ENCODE data around the gene SPAG16.

SPAG16 gene

DNA sequence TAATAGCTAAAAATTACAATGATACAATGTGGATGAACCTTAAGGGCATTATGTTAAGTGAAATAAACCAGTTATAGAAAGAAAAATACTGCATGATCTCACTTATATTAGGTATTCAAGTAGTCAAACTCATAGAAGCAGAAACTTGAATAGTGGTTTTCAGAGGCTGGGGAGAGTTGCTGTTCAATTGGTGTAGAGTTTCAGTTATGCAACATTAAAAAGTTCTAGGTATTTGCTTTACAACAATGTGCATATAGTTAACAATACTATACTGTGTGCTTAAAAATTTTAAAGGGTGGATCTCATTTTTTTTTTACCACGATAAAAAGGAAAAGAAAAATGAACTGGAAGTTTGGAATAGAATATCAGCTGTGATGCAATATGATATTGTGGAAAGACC, 479.1 kb downstream of the SPAG16 start:
- H3K4me3 ChIP-seq (ENCODE audit: low read length): no peak overlapping the region
- no peak overlapping the region for H3K9ac ChIP-seq (ENCODE audit: low read length)
- no peaks in the 10 kb centered on the region for H3K36me3 ChIP-seq (ENCODE audit: control insufficient read depth, insufficient read depth, low read length)
- no peak overlapping the region for H3K27ac ChIP-seq (ENCODE audit: low read depth, low read length)
- H3K27me3 ChIP-seq (ENCODE audit: control insufficient read depth, insufficient read depth, low read length): no peaks in the 10 kb centered on the region
- H3K4me1 ChIP-seq (ENCODE audit: control insufficient read depth, insufficient read depth, low read length): no peaks in the 10 kb centered on the region

DNA sequence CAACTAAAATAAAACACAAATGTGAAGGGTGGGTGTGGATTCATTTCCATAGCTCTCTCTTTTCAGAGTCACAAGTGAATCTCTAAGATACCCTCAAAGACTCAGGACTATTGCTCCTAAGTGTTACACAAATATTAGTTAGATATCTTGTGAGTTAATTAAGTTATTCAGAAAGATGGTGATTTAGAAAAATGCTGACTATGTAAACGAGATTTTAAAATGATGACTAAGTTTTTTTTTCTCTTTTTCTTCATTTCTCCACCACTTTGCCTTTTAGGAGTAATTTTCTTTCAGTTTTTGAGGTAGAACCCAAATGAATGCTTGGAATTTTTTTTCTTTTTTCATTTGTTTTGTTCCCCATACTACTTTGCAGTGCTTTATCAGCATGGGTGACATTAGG, 479.7 kb downstream of the SPAG16 start:
- Histone ChIP-seq H3K27ac (ENCODE audit: low read depth, low read length) (no peak overlapping the region), H3K36me3 (ENCODE audit: control insufficient read depth, insufficient read depth, low read length) (no peaks in the 10 kb centered on the region), H3K4me3 (ENCODE audit: low read length) (no peak overlapping the region), H3K4me1 (ENCODE audit: control insufficient read depth, insufficient read depth, low read length) (no peaks in the 10 kb centered on the region), H3K27me3 (ENCODE audit: control insufficient read depth, insufficient read depth, low read length) (no peaks in the 10 kb centered on the region), H3K9ac (ENCODE audit: low read length) (no peak overlapping the region)

DNA sequence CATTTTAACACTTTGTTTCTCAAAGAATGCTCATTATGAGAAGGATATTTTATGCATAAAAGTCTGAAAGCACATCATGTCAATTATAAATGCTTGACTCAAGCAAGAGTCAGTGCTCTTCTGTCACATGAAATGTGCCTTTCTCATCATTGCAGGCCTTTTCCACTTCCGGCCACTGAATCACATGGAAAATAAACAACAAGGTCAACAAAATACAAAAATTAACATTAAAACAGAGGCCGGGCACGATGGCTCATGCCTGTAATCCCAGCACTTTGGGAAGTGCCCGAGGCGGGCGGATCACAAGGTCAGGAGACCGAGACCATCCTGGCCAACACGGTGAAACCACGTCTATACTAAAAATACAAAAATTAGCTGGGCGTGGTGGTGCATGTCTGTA, 480.6 kb downstream of the SPAG16 start:
- no peak overlapping the region for H3K4me3 ChIP-seq (ENCODE audit: low read length)
- no peaks in the 10 kb centered on the region for H3K4me1 ChIP-seq (ENCODE audit: control insufficient read depth, insufficient read depth, low read length)
- no peaks in the 10 kb centered on the region for H3K36me3 ChIP-seq (ENCODE audit: control insufficient read depth, insufficient read depth, low read length)
- H3K27ac ChIP-seq (ENCODE audit: low read depth, low read length): no peak overlapping the region
- no peak overlapping the region for H3K9ac ChIP-seq (ENCODE audit: low read length)
- no peaks in the 10 kb centered on the region for H3K27me3 ChIP-seq (ENCODE audit: control insufficient read depth, insufficient read depth, low read length)

DNA sequence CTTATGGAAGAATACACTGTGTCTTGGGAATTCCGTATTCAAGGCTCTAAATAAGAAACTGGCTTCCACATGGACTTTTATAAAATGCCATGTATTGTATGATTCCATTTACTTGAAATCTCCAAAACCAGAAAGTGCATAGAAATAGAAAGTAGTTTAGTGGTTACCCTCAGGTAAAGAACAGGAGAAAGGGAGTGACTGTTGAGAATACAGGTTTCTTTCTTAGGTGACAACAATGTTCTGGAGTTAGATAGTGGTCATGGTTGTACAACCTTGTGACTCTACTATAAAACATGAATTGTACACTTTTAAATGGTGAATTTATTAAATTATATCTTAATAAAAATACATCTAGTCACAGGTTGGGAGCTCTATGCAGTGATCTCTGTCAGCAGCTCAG, 481.8 kb downstream of the SPAG16 start:
- H3K9ac ChIP-seq (ENCODE audit: low read length): no peak overlapping the region
- no peak overlapping the region for H3K27ac ChIP-seq (ENCODE audit: low read depth, low read length)
- H3K36me3 ChIP-seq (ENCODE audit: control insufficient read depth, insufficient read depth, low read length): no peaks in the 10 kb centered on the region
- no peaks in the 10 kb centered on the region for H3K4me1 ChIP-seq (ENCODE audit: control insufficient read depth, insufficient read depth, low read length)
- no peak overlapping the region for H3K4me3 ChIP-seq (ENCODE audit: low read length)
- no peaks in the 10 kb centered on the region for H3K27me3 ChIP-seq (ENCODE audit: control insufficient read depth, insufficient read depth, low read length)

DNA sequence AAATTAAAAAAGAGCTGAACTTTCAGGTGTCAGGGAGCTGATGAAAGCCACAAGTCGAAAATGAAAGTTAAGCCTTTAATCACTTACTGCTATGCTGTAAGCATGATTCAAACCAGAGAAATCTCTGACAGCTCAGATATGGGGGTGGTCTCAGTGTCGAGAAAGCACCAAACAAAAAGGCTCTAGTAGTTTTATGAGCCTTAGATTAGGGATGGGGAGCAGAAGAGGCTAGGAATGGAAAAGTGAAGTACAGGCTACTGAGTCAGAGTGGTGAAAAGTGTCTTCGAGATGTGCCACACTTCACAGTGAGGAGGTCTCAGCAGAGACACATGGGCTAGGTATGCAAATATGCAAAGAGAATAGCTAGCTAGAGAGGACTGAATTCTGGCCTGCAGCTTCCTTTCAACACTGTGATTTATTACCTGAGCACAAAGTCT, 482.2 kb downstream of the SPAG16 start:
- Histone ChIP-seq H3K4me1 (ENCODE audit: control insufficient read depth, insufficient read depth, low read length) (no peaks in the 10 kb centered on the region), H3K9ac (ENCODE audit: low read length) (no peak overlapping the region), H3K27ac (ENCODE audit: low read depth, low read length) (no peak overlapping the region), H3K36me3 (ENCODE audit: control insufficient read depth, insufficient read depth, low read length) (no peaks in the 10 kb centered on the region), H3K4me3 (ENCODE audit: low read length) (no peak overlapping the region), H3K27me3 (ENCODE audit: control insufficient read depth, insufficient read depth, low read length) (no peaks in the 10 kb centered on the region)

DNA sequence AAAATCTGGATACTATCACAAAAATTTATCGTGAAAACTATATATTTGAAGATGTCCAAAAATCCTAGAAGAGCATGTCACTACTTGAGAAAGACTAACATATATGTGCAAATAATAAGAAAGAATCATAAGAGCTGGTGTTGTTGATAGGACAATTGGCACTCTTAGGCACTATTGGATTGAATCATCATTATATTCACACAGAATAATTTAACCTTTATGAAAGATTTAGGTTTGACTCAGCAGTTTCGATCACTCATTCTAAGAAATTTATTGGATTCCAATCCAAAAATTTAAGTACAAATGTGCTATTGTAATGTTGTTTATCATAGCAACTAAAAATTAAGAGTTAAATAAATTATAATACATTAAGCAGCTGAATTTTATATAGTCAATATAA, 503.6 kb downstream of the SPAG16 start:
- Histone ChIP-seq H3K9ac (ENCODE audit: low read length) (no peak overlapping the region), H3K36me3 (ENCODE audit: control insufficient read depth, insufficient read depth, low read length) (no peaks in the 10 kb centered on the region), H3K4me1 (ENCODE audit: control insufficient read depth, insufficient read depth, low read length) (no peaks in the 10 kb centered on the region), H3K27me3 (ENCODE audit: control insufficient read depth, insufficient read depth, low read length) (no peaks in the 10 kb centered on the region), H3K27ac (ENCODE audit: low read depth, low read length) (no peak overlapping the region), H3K4me3 (ENCODE audit: low read length) (no peak overlapping the region)

DNA sequence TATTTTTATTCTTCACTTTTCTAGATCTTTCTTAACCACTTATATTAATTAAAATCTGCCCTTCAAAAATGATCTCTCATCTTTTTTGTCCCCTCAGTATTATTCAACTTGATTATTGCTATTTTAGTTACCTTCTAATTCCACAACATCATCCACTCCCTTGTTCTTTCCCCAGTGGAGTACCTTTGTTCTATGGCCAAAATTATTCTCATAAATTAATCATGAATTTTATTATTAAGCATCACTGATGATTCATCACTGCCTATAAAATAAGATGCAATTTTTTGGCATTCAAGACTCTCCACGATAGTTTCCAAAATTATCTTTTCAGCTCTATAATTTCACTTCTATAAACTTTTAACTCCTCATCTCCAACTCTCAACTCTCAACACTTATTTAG, 505.7 kb downstream of the SPAG16 start:
- Histone ChIP-seq H3K27ac (ENCODE audit: low read depth, low read length) (no peak overlapping the region), H3K36me3 (ENCODE audit: control insufficient read depth, insufficient read depth, low read length) (no peaks in the 10 kb centered on the region), H3K27me3 (ENCODE audit: control insufficient read depth, insufficient read depth, low read length) (no peaks in the 10 kb centered on the region), H3K4me1 (ENCODE audit: control insufficient read depth, insufficient read depth, low read length) (no peaks in the 10 kb centered on the region), H3K4me3 (ENCODE audit: low read length) (no peak overlapping the region), H3K9ac (ENCODE audit: low read length) (no peak overlapping the region)

DNA sequence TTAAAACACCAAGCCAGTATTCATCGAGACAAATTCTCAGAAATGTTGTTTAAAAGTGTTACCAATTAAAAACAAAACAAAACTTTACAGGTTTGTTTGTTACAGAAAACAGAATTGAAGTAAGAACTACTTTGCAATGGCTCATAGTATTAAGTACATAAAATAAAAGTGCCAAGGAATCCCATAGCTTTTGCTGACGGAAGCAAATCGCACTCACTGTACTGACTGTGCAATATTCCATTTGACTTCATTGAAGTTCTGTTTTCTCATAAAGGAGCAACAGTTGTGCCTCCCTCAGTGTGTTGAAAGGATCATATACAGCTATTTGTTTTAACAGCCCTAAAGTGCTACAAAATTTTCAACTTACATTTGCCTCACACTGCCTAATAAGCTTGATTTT, 507.8 kb downstream of the SPAG16 start:
- no peak overlapping the region for H3K4me3 ChIP-seq (ENCODE audit: low read length)
- no peak overlapping the region for H3K27ac ChIP-seq (ENCODE audit: low read depth, low read length)
- H3K36me3 ChIP-seq (ENCODE audit: control insufficient read depth, insufficient read depth, low read length): no peaks in the 10 kb centered on the region
- H3K27me3 ChIP-seq (ENCODE audit: control insufficient read depth, insufficient read depth, low read length): no peaks in the 10 kb centered on the region
- H3K4me1 ChIP-seq (ENCODE audit: control insufficient read depth, insufficient read depth, low read length): no peaks in the 10 kb centered on the region
- no peak overlapping the region for H3K9ac ChIP-seq (ENCODE audit: low read length)

DNA sequence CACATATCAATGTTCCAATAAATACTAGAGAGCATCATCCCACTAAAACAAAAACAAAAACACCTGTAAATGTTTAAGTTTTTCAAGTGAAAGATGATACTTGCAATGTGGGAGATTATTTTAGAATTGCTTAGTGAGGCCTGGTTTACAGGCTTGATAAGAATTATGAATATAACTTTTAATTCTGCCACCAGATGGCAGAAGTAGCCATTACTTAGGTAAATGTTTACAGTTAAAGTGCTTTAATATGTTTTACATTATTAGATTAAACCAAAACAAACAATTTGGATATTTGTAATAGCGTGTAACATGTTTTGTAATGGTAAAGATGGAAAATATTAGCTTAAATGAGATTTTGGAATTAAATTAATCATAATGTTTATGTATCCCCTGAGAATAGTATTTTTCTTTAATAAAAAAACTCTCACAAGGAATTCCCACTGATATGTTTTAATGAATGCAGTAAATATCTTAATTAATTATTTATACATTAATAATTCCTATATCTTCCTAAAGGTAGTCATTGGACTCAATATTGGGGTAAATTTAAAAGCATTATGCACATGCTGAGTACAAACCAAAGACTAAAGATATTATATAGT, 522.0 kb downstream of the SPAG16 start:
- Histone ChIP-seq H3K27ac (ENCODE audit: low read depth, low read length) (no peak overlapping the region), H3K9ac (ENCODE audit: low read length) (no peak overlapping the region), H3K4me1 (ENCODE audit: control insufficient read depth, insufficient read depth, low read length) (no peaks in the 10 kb centered on the region), H3K36me3 (ENCODE audit: control insufficient read depth, insufficient read depth, low read length) (no peaks in the 10 kb centered on the region), H3K4me3 (ENCODE audit: low read length) (no peak overlapping the region), H3K27me3 (ENCODE audit: control insufficient read depth, insufficient read depth, low read length) (no peaks in the 10 kb centered on the region)

DNA sequence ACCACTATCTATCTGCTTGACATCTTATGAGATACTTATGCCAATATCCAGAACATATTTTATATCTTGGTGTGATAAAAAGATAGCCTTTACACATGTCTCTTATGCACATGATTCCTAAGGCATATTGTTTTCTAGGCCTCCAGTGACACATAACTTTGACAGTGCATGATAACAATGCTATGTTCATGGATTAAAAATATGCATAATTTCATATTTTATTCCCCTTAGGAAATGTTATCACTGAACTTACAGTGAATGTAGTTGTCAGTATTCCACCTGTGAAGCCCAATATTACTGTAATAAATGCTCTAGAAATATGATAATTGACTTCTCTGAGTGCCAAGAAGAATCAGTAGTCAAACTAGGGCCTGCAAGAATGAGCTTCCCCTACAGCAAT, 532.3 kb downstream of the SPAG16 start:
- no peaks in the 10 kb centered on the region for H3K4me1 ChIP-seq (ENCODE audit: control insufficient read depth, insufficient read depth, low read length)
- no peaks in the 10 kb centered on the region for H3K27me3 ChIP-seq (ENCODE audit: control insufficient read depth, insufficient read depth, low read length)
- no peaks in the 10 kb centered on the region for H3K36me3 ChIP-seq (ENCODE audit: control insufficient read depth, insufficient read depth, low read length)
- no peak overlapping the region for H3K4me3 ChIP-seq (ENCODE audit: low read length)
- H3K27ac ChIP-seq (ENCODE audit: low read depth, low read length): no peak overlapping the region
- no peak overlapping the region for H3K9ac ChIP-seq (ENCODE audit: low read length)

DNA sequence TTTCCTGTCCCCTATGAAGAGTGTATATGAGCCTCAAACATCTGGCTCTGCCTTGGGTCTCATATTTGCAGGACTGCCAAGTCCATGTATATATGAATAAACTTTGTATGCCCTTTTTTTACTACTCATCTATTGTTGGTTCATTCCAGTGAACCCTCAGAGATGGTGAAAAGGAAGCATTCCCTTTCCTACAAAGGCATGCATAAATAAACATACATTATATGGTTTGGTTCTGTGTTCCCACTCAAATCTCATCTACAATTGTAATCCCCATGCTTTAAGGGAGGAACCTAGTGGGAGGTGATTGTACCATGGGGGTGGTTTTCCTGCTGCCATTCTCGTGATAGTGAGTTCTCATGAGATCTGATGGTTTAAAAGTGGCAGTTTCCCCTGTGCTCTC, 534.2 kb downstream of the SPAG16 start:
- no peaks in the 10 kb centered on the region for H3K36me3 ChIP-seq (ENCODE audit: control insufficient read depth, insufficient read depth, low read length)
- H3K4me3 ChIP-seq (ENCODE audit: low read length): no peak overlapping the region
- H3K27ac ChIP-seq (ENCODE audit: low read depth, low read length): no peak overlapping the region
- no peak overlapping the region for H3K9ac ChIP-seq (ENCODE audit: low read length)
- no peaks in the 10 kb centered on the region for H3K27me3 ChIP-seq (ENCODE audit: control insufficient read depth, insufficient read depth, low read length)
- no peaks in the 10 kb centered on the region for H3K4me1 ChIP-seq (ENCODE audit: control insufficient read depth, insufficient read depth, low read length)

DNA sequence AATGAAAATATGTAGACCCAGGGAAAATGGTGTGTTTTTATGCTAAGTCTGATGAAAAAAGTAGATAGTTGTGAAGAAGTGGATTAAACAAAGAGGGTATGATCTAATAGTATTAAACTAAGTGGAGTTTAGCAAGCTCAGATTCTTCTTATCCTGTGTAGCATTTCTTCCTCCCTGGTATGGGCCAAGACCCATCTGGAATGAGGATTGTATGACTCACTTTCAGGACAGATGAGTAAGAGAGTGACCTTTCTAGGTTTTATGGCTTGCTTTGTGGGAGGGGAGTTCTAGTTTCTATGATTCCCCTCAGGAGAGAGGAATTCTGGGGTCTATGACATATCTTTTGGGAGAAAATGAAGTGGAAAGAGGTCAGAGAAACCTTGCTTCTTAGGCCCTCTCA, 550.1 kb downstream of the SPAG16 start:
- H3K9ac ChIP-seq (ENCODE audit: low read length): no peak overlapping the region
- H3K27me3 ChIP-seq (ENCODE audit: control insufficient read depth, insufficient read depth, low read length): no peaks in the 10 kb centered on the region
- H3K4me3 ChIP-seq (ENCODE audit: low read length): no peak overlapping the region
- H3K36me3 ChIP-seq (ENCODE audit: control insufficient read depth, insufficient read depth, low read length): no peaks in the 10 kb centered on the region
- no peak overlapping the region for H3K27ac ChIP-seq (ENCODE audit: low read depth, low read length)
- no peaks in the 10 kb centered on the region for H3K4me1 ChIP-seq (ENCODE audit: control insufficient read depth, insufficient read depth, low read length)

DNA sequence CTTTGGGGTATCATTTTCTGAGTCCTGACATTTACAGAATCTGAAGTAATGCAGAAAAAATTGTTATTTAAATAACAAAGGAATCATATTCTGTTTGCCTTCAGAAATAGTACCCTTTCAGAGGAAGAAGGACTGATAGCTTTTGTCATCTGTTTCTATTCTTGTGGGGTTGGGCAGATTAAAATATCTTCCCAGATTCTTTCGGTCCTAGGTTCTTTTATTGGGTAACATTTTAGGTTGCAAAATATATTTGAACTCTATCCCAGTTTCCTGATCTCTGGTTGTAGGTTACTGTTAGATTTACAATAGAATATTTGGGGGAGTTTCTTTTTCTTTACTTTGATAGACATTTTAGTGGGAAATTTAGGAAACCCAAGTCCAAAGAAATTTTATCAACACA, 550.5 kb downstream of the SPAG16 start:
- H3K27me3 ChIP-seq (ENCODE audit: control insufficient read depth, insufficient read depth, low read length): no peaks in the 10 kb centered on the region
- H3K4me3 ChIP-seq (ENCODE audit: low read length): no peak overlapping the region
- H3K36me3 ChIP-seq (ENCODE audit: control insufficient read depth, insufficient read depth, low read length): no peaks in the 10 kb centered on the region
- H3K4me1 ChIP-seq (ENCODE audit: control insufficient read depth, insufficient read depth, low read length): no peaks in the 10 kb centered on the region
- H3K27ac ChIP-seq (ENCODE audit: low read depth, low read length): no peak overlapping the region
- H3K9ac ChIP-seq (ENCODE audit: low read length): no peak overlapping the region

Data from rectal smooth muscle tissue (tissue), 1 donor.